Fibroblast of lung (primary cell): ENCODE data around the gene DGCR8. TPM values are rescaled to one million over a fixed set of nuclear protein-coding genes. Genes with fewer than 3 reads are reported as not detected.

Experiments
- DNase-seq, 2 donors: peaks; one replicate each; pipeline versions ENCODE4 v3.0.0 to v3.0.0-alpha.2; 2010; ENCODE audit warnings: low read depth in 2 of 2
- H2AFZ ChIP-seq: 2 replicates; pipeline ENCODE4 v1.5.1; 2012; ENCODE audit warnings: low read length, control low read depth, inconsistent platforms
- H3K27ac ChIP-seq: 2 replicates; pipeline ENCODE4 v1.5.1; 2011; ENCODE audit warnings: low read length, control low read depth; ENCODE audit not compliant: insufficient read depth
- H3K27me3 ChIP-seq: 2 replicates; pipeline ENCODE4 v1.5.1; 2011; ENCODE audit warnings: mild to moderate bottlenecking, low read length; ENCODE audit not compliant: control insufficient read depth, insufficient read depth
- H3K36me3 ChIP-seq: 2 replicates; pipeline ENCODE4 v1.5.1; 2011; ENCODE audit warnings: low read length; ENCODE audit not compliant: control insufficient read depth, insufficient read depth
- H3K4me1 ChIP-seq: 2 replicates; pipeline ENCODE4 v1.5.1; 2011; ENCODE audit warnings: low read length; ENCODE audit not compliant: control insufficient read depth, insufficient read depth; ENCODE audit errors: extremely low read depth
- H3K4me2 ChIP-seq: 2 replicates; pipeline ENCODE4 v1.5.1; 2011; ENCODE audit warnings: low read length, control low read depth; ENCODE audit not compliant: insufficient read depth; ENCODE audit errors: extremely low read depth
- H3K4me3 ChIP-seq, 4 experiments: fragments of 200-600 bp in 1 of 4; sonication (generic) in 1 of 4; replicated peaks in 1 of 4; 2 replicates each; pipeline ENCODE4 v1.5.1; 2011 to 2016; ENCODE audit warnings: low read length in 4 of 4, low read depth in 3 of 4, mild to moderate bottlenecking in 3 of 4, control low read depth in 2 of 4, inconsistent platforms in 1 of 4, mixed read lengths in 1 of 4; ENCODE audit not compliant: insufficient read depth in 1 of 4; ENCODE audit errors: control extremely low read depth in 1 of 4
- H3K79me2 ChIP-seq: 2 replicates; pipeline ENCODE4 v1.5.1; 2012; ENCODE audit warnings: mild to moderate bottlenecking, low read length, inconsistent platforms; ENCODE audit not compliant: control insufficient read depth, insufficient read depth
- H3K9ac ChIP-seq: 2 replicates; pipeline ENCODE4 v1.5.1; 2011; ENCODE audit warnings: mild to moderate bottlenecking, low read length, control low read depth; ENCODE audit not compliant: insufficient read depth
- H3K9me3 ChIP-seq: 2 replicates; pipeline ENCODE4 v1.5.1; 2012; ENCODE audit warnings: low read depth, low read length; ENCODE audit not compliant: control insufficient read depth, insufficient read depth
- H4K20me1 ChIP-seq: 2 replicates; pipeline ENCODE4 v1.5.1; 2011; ENCODE audit warnings: low read length; ENCODE audit not compliant: control insufficient read depth, insufficient read depth; ENCODE audit errors: extremely low read depth
- EZH2 ChIP-seq: IDR thresholded peaks from 2 replicates; pipeline ENCODE4 v1.5.1; 2012; ENCODE audit warnings: low read length, control low read depth, mild to moderate bottlenecking; ENCODE audit errors: missing control alignments
- polyA plus RNA-seq, 2 donors: library from polyadenylated mRNA; depleted of rRNA in 1 of 2; stranded (reverse) in 1 of 2; unstranded in 1 of 2; fragments of >200 nt; gene quantifications; 2 replicates each; pipeline ENCODE4 v1.2.1, GENCODE V29; 2011 to 2012; ENCODE audit warnings: missing spikeins in 1 of 2
- total RNA-seq: library from RNA; depleted of rRNA; stranded (reverse); fragments of >200 nt; gene quantifications from 2 replicates; pipeline ENCODE4 v1.2.1, GENCODE V29; 2014
- TF ChIP-seq, protein P1 (sequence below), 2 donors: IDR thresholded peaks in 1 of 2; conservative IDR thresholded peaks in 1 of 2; 1 replicate in 1 of 2; 2 replicates in 1 of 2; pipeline ENCODE4 v1.5.1; 2011 to 2012; ENCODE audit warnings: low read length in 2 of 2, control low read depth in 1 of 2, inconsistent platforms in 1 of 2, low read depth in 1 of 2, mild to moderate bottlenecking in 1 of 2

The DGCR8 gene
- total and polyA plus RNA-seq, 2 donors (not counting 1 experiment from before 2014, with no cell fraction given) = 18.8 to 21.3 TPM

DNA sequence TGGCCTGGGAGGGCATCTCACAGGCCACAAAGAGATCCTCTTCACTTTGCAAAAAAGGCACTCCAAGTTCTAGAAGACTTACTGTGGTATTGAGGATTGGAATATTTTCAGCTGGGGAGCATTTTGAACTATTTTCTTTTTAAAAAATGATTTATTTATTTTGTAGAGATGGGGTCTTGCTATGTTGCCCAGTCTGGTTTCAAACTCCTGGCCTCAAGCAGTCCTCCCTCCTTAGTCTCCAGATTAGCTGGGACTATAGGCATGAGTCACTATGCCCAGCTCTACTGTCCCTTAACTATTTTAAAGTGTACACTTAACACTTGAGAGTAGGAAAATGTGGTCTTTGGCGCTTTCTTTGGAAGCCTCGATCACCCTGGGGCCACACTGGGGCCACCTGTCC is 24.9 kb upstream of the DGCR8 start:
- no peaks in the 10 kb centered on the region for H3K4me1 ChIP-seq
- H4K20me1 ChIP-seq = no peaks in the 10 kb centered on the region
- H3K4me2 ChIP-seq = no peak overlapping the region
- H3K4me3 ChIP-seq = no peak overlapping the region
- H3K36me3 ChIP-seq = peaks cover 6% of the 10 kb centered on the region
- no peaks in the 10 kb centered on the region for H3K9me3 ChIP-seq
- no peak for DNase-seq
- no peak overlapping the region for H3K9ac ChIP-seq
- no peak overlapping the region for H3K27ac ChIP-seq
- no peaks in the 10 kb centered on the region for H3K27me3 ChIP-seq
- no peaks in the 10 kb centered on the region for H3K79me2 ChIP-seq
- TF ChIP-seq EZH2 = no peak
- TF ChIP-seq, protein P1, sequence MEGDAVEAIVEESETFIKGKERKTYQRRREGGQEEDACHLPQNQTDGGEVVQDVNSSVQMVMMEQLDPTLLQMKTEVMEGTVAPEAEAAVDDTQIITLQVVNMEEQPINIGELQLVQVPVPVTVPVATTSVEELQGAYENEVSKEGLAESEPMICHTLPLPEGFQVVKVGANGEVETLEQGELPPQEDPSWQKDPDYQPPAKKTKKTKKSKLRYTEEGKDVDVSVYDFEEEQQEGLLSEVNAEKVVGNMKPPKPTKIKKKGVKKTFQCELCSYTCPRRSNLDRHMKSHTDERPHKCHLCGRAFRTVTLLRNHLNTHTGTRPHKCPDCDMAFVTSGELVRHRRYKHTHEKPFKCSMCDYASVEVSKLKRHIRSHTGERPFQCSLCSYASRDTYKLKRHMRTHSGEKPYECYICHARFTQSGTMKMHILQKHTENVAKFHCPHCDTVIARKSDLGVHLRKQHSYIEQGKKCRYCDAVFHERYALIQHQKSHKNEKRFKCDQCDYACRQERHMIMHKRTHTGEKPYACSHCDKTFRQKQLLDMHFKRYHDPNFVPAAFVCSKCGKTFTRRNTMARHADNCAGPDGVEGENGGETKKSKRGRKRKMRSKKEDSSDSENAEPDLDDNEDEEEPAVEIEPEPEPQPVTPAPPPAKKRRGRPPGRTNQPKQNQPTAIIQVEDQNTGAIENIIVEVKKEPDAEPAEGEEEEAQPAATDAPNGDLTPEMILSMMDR (conservative IDR thresholded peaks at IDR 0.05 in 1 of 2, IDR thresholded peaks at IDR 0.05 in 1 of 2; ENCODE audit: low read depth in 1 of 2, low read length in 2 of 2) = no peak
- H2AFZ ChIP-seq = no peak overlapping the region

DNA sequence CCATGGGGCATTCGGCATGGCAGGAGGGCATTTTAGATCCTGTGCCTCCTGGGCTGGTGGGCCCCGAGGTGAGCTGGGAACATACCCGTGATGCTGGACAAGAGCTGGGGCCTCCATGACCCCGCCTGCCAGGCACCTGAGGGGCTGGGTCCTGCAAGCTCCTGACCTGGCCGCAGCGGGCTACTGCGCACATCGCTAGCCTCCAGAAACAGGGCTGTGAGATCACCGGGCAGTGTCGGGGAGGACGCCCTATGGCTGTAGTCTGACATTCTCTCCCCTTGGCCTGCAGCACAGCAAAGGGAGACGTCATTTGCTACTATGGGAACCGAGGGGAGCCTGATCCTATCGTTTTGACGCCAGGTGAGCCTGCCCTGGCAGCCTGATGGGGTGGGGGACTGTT is 24.4 kb upstream of the DGCR8 start:
- H3K9ac ChIP-seq = no peak overlapping the region
- no peak overlapping the region for H3K4me3 ChIP-seq
- H3K36me3 ChIP-seq = peaks cover 6% of the 10 kb centered on the region
- TF ChIP-seq, protein P1 (conservative IDR thresholded peaks at IDR 0.05 in 1 of 2, IDR thresholded peaks at IDR 0.05 in 1 of 2; ENCODE audit: low read depth in 1 of 2, low read length in 2 of 2) = no peak
- no peak for TF ChIP-seq EZH2
- H3K27ac ChIP-seq = no peak overlapping the region
- H3K4me2 ChIP-seq = no peak overlapping the region
- no peaks in the 10 kb centered on the region for H3K9me3 ChIP-seq
- no peaks in the 10 kb centered on the region for H4K20me1 ChIP-seq
- no peak for DNase-seq
- H3K4me1 ChIP-seq = no peaks in the 10 kb centered on the region
- no peaks in the 10 kb centered on the region for H3K27me3 ChIP-seq
- H3K79me2 ChIP-seq = no peaks in the 10 kb centered on the region
- no peak overlapping the region for H2AFZ ChIP-seq

DNA sequence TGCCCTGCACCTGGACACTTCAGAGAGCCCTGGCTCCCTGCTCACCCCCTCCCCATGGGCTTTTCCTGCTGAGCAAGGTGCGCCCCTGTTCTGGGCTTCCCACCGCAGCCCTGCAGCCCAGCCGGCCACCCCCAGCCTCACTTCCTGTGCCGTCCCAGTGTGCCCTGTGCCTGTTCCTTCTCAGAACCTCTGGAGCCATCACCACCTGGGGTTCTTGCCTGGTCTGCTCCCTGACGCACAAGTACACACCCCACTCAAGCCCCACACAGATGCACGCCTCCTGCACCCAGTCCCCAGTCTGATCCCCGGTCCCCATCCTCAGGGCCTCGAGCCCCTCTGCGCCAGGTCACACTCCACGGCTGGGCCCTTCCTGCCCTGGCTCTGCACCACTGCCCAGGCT is 23.9 kb upstream of the DGCR8 start:
- TF ChIP-seq EZH2 = no peak
- TF ChIP-seq, protein P1 (conservative IDR thresholded peaks at IDR 0.05 in 1 of 2, IDR thresholded peaks at IDR 0.05 in 1 of 2; ENCODE audit: low read depth in 1 of 2, low read length in 2 of 2) = no peak

More for the DNA sequence above, 23.9 kb upstream of the DGCR8 start:
- Histone ChIP-seq H3K9me3 (no peaks in the 10 kb centered on the region), H3K4me3 (no peak overlapping the region), H2AFZ (no peak overlapping the region), H3K4me1 (no peaks in the 10 kb centered on the region), H3K27me3 (no peaks in the 10 kb centered on the region), H3K79me2 (no peaks in the 10 kb centered on the region), H3K4me2 (no peak overlapping the region), H3K9ac (no peak overlapping the region), H4K20me1 (no peaks in the 10 kb centered on the region), H3K36me3 (peaks cover 6% of the 10 kb centered on the region), H3K27ac (no peak overlapping the region)
- no peak for DNase-seq
